HG02938 (cell line): ENCODE results near the gene SLC7A5.
"Not testable (repeated sequence)": the region's sequence is repeated elsewhere in the genome, so short reads cannot be mapped to it uniquely, and the experiment has no call there.

ENCODE experiments used
- ATAC-seq: cut with Tn5 transposase; IDR thresholded peaks from one replicate; pipeline ENCODE4 v1.9.1; 2021; ENCODE audit warnings: mild to moderate bottlenecking, moderate library complexity; ENCODE audit not compliant: unreplicated experiment

SLC7A5 gene

GRCh38 chr16:87862597-87863326, 6.5 kb downstream of the SLC7A5 start:
- ATAC-seq = not testable (repeated sequence)

GRCh38 chr16:87861300-87862099, 7.8 kb downstream of the SLC7A5 start:
- ATAC-seq = not testable (repeated sequence)

DNA sequence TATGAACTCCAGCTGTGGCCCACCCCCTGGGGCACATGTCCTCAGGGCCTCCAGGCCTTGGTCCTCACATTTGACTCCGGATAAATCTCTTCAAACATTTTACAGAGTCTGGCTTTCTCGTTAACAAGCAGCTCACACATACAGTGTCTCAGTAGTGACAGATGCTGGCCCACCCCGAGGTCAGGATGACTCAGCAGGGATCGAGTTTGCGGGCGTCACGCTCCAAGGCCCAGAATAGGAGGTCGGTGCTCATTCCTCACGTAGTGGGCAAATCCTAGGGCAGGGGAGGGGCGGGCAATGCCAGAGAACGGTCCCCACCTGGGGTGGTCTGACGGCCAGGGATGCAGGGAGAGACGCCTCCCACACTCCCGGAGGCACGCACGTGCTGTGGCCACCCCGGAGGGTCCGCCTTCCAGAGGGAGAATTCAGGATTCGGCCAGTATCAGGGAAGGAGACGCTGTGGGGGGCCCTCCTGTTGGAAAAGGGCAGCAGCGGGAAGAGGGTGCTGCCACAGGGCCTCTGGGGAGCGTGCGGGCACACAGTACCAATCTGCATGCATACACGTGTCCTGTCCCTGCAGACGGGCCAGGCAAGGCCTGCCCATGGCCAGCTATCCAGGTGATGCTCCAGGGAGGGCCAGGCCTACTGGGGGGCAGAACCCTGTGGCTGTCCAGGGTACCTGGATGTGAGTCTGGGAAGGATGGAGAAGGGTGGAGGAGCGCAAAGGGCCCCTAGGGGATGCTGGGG, 8.6 kb downstream of the SLC7A5 start:
- no peak for ATAC-seq

DNA sequence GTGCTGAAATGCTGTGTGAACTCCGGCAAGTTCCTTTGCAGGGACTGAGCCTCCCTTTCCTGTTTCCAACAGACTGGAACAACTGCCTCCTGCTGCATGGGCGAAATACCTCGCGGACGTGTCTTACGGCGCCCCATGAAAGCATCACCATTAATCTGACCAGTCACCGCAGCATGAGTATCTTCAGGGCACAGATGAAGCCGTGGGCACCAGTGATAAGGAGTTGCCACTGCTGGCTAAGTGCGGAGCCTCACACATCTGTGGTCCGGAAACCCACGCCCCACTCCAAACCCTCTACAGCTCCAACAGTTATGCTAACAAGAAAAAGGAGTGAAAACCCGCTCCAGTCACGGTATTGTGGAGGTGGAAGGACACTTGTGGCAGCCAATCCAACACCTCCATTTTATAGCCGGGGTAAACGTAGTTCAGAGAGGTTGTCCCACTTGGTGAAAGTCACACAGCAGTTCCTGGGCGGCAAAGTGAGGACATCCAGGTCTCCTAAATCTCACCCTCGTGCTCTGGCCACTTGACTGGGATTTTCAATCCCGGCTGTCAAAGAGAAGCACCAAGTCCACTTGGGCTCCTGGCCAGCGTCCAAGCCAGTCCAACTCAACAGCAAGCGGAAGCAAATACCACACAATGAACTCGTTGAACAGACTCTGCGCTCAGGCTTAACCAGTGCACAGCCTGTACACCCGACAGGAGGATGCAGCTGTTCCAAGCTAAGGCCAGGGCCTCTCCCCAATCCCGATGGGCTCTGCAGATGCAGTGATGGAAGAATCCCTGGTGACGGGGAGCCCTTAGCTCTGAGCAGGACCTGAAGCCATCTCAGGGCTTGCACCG, 10.9 kb downstream of the SLC7A5 start:
- not testable (repeated sequence) for ATAC-seq

DNA sequence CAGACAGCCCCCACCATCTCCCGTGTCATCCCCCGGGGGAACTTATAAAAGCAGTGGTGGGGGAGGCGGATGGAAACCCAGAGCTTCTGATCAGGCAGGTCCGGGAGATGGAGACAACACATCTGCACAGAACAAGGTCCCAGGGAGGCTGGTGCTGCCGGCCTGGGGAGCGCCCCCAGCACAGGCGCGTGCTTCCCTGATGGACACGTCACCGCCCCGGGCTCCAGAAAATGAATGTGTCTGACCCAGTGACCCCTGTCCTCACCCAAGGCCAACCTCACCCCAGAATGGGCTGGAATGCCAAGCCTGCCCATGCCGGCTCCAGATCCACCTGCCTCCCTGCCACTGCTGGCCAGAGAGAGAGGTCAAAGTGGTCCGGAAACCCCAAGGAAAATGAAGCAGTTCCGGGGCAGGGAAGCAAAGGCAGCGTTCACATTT, 12.5 kb downstream of the SLC7A5 start:
- ATAC-seq = no peak

GRCh38 chr16:87855852-87856715, 13.2 kb downstream of the SLC7A5 start:
- ATAC-seq = no peak

- no peak for ATAC-seq
Measured at GRCh38 chr16:87854907-87855683, 14.2 kb downstream of the SLC7A5 start.

DNA sequence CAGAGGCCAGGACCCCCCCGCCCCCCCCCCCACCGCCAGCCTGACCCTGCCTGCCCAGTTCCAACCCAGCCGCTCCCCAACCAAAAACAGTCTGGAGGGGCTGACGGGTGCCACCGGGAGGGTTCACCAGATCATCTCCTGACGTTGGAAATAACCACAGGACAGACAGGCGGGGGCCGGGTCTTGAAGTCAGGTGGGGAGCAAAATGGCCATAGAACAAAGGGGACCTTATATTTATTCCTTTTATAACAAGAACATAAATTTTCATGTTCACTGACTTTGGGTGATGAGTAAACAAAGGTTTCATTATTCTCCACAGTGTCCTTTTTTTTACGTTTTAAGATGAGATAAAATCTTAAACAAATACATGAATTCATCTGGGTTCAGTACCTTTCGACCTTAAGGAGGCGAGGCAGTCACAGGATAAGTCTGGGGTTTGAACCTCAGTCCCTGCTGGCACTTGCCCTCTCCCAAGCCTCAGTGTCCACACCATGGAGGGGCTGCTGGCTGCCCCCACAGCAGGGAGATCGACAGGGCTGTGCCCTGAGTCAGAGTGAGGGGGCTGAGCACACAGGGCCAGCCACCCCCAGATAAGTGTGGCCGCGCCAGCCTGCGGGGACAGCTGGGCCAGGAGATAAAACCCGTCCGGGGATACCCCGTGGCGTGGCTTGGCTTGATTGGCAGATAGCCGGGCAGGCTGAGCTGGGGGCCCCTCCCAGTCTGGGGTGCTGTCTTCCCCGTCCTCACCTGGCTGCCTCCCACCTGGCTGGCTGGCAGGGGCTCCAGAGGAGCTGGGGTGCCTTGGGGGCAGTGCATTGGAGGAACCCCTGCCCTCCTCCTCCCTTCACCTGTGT, 15.0 kb downstream of the SLC7A5 start:
- no peak for ATAC-seq

- ATAC-seq = no peak
Measured at GRCh38 chr16:87853411-87854052, 15.8 kb downstream of the SLC7A5 start.

- no peak for ATAC-seq
Measured at GRCh38 chr16:87851601-87852000, 17.7 kb downstream of the SLC7A5 start.

DNA sequence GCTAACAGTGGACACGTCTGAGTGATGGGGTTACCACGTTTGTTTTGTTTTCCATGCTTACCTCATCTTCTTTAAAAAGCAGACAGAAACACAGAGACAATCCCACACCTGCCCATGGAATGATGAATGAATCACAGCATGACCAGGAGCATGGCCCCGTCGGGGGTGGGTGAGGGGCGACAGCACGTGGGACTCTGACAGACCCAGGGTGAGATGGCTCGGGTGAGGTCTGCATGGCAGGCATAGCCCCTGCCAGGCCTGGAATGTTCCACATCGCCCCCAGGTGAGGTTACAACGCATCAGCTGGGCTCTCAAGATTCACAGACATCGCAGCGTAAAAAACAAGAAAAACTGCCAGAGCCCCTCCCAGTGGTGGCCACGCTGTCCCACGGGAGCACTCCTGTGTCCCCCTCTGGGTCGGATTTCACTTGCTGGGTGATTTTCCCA, 18.1 kb downstream of the SLC7A5 start:
- no peak for ATAC-seq

GRCh38 chr16:87850009-87851006, 19.0 kb downstream of the SLC7A5 start:
- no peak for ATAC-seq

DNA sequence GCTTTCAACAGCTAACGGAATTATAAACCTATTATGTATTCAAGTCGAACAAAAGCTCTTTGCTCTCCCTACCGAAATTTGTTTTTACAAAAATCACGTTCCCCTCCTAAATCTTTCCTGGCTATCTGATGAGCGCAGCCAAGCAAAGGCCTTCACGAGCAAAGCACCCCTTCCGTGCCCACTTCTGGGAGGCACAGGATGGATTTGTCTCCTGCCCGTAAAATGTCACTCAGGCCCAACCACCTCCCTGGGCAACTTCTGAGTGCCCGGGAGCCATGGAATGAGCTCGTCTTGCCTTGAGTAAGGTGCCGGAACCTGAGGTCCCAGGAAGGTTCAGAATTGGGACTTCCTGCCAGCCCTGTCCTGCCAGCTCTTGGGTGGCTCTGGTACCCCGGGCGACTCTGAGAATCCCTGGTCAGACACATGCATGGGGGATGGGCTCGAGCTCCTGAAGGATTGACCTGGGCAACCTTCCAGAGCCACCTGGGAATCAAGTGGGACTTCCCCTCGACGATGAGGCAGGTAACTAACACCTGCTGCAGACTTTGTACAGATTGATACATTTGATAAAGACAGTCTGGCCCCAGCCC, 19.8 kb downstream of the SLC7A5 start:
- no peak for ATAC-seq

GRCh38 chr16:87848676-87849345, 20.5 kb downstream of the SLC7A5 start:
- ATAC-seq = no peak
